IMR-90 (cell line): ENCODE data around the gene BTBD9.

Experiments
- CEBPB ChIP-seq: IDR thresholded peaks from 2 replicates; pipeline ENCODE4 v1.6.1; 2012; ENCODE audit warnings: low read depth, low read length, improper control_type of control experiment
- MAFK ChIP-seq: IDR thresholded peaks from 2 replicates; pipeline ENCODE4 v1.6.1; 2012; ENCODE audit warnings: low read depth, low read length, improper control_type of control experiment
- MXI1 ChIP-seq: IDR thresholded peaks from 2 replicates; pipeline ENCODE4 v1.6.1; 2012; ENCODE audit warnings: low read depth, mild to moderate bottlenecking, low read length, moderate library complexity, borderline replicate concordance
- NFE2L2 ChIP-seq: fragments of 150-350 bp; IDR thresholded peaks from 2 replicates; pipeline ENCODE4 v1.6.1; 2016; ENCODE audit warnings: low read depth, mild to moderate bottlenecking, low read length
- POLR2A ChIP-seq: IDR thresholded peaks from 2 replicates; pipeline ENCODE4 v1.6.1; 2012; ENCODE audit warnings: mild to moderate bottlenecking, low read depth, low read length
- RAD21 ChIP-seq: IDR thresholded peaks from 2 replicates; pipeline ENCODE4 v1.6.1; 2012; ENCODE audit warnings: low read length, improper control_type of control experiment
- RFX5 ChIP-seq: IDR thresholded peaks from 2 replicates; pipeline ENCODE4 v1.8.0; 2012; ENCODE audit warnings: low read depth, mild to moderate bottlenecking, low read length, moderate library complexity
- SMC3 ChIP-seq: fragments of 150-350 bp; IDR thresholded peaks from 2 replicates; pipeline ENCODE4 v1.6.1; 2016; ENCODE audit warnings: low read depth, mild to moderate bottlenecking, antibody characterized with exemption, low read length, moderate library complexity
- TF ChIP-seq, protein P1 (sequence below): conservative IDR thresholded peaks from 2 replicates; pipeline ENCODE4 v1.5.1; 2012; ENCODE audit warnings: mild to moderate bottlenecking, low read depth, low read length, improper control_type of control experiment
- TF ChIP-seq, protein P2 (sequence below): fragments of 150-350 bp; IDR thresholded peaks from 2 replicates; pipeline ENCODE4 v1.6.1; 2017; ENCODE audit warnings: mild to moderate bottlenecking, antibody characterized with exemption, low read length, low read depth

DNA sequence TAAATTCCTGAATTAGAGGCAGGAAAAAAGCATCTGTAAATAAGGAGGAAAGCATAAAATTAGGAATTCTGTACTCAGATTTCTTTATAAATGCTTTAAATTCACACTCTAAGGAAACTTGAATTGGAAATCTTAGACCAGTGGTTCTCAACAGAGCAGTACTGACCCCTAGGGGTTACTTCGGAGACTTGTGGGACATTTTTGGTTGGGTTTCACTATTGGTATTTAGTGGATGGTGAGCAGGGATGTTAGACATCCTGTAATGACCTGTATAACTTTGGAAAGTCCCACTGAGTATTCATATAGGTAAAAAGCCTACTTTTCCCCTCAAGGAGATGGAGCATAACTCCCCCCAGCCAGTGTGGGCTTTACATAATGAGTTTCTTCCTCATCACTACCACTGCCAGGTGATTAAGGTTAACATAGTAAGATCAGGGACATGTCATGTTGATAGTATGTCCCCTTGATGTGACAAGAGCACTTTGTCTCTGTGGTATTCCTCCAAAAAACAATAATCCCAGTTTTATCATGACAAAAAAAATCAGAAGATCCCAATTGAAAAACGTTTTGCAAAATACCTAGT is 32.2 kb upstream of the BTBD9 start:
- TF ChIP-seq, protein P1, sequence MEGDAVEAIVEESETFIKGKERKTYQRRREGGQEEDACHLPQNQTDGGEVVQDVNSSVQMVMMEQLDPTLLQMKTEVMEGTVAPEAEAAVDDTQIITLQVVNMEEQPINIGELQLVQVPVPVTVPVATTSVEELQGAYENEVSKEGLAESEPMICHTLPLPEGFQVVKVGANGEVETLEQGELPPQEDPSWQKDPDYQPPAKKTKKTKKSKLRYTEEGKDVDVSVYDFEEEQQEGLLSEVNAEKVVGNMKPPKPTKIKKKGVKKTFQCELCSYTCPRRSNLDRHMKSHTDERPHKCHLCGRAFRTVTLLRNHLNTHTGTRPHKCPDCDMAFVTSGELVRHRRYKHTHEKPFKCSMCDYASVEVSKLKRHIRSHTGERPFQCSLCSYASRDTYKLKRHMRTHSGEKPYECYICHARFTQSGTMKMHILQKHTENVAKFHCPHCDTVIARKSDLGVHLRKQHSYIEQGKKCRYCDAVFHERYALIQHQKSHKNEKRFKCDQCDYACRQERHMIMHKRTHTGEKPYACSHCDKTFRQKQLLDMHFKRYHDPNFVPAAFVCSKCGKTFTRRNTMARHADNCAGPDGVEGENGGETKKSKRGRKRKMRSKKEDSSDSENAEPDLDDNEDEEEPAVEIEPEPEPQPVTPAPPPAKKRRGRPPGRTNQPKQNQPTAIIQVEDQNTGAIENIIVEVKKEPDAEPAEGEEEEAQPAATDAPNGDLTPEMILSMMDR: peak; percentile 80
- TF ChIP-seq MXI1: no peak
- no peak for TF ChIP-seq POLR2A
- no peak for TF ChIP-seq CEBPB
- TF ChIP-seq RFX5: no peak
- TF ChIP-seq, protein P2, sequence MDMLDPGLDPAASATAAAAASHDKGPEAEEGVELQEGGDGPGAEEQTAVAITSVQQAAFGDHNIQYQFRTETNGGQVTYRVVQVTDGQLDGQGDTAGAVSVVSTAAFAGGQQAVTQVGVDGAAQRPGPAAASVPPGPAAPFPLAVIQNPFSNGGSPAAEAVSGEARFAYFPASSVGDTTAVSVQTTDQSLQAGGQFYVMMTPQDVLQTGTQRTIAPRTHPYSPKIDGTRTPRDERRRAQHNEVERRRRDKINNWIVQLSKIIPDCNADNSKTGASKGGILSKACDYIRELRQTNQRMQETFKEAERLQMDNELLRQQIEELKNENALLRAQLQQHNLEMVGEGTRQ: no peak
- TF ChIP-seq RAD21: peak; percentile 78
- peak; percentile 53 for TF ChIP-seq SMC3
- no peak for TF ChIP-seq MAFK
- TF ChIP-seq NFE2L2: no peak
